ENCODE data around the gene FBN1.

Gene FBN1

GRCh38 chr15:48556159-48556897 lies 89.2 kb downstream of the FBN1 start:
- POLR2A ChIA-PET = no interaction called here
- H3K4me1 ChIP-seq (ENCODE audit: control insufficient read depth, insufficient read depth, low read length) = no peaks in the 10 kb centered on the region
- H3K27ac ChIP-seq (ENCODE audit: extremely low read depth, low read depth, low read length) = no peak overlapping the region
- CTCF ChIA-PET = interaction anchor here (0.5 kb wide), 1 partner anchor 222 kb away, joined by 3 read pairs; no protein-coding TSS in a partner anchor
- TF ChIP-seq ZNF785 (tag by site-specific recombination; IDR thresholded peaks at IDR 0.05) = no peak
- TF ChIP-seq ZFHX2 (tag by site-specific recombination; conservative IDR thresholded peaks at IDR 0.05) = no peak
- TF ChIP-seq, protein P1, sequence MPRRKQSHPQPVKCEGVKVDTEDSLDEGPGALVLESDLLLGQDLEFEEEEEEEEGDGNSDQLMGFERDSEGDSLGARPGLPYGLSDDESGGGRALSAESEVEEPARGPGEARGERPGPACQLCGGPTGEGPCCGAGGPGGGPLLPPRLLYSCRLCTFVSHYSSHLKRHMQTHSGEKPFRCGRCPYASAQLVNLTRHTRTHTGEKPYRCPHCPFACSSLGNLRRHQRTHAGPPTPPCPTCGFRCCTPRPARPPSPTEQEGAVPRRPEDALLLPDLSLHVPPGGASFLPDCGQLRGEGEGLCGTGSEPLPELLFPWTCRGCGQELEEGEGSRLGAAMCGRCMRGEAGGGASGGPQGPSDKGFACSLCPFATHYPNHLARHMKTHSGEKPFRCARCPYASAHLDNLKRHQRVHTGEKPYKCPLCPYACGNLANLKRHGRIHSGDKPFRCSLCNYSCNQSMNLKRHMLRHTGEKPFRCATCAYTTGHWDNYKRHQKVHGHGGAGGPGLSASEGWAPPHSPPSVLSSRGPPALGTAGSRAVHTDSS (tag by site-specific recombination; IDR thresholded peaks at IDR 0.05) = no peak
- TF ChIP-seq, protein P2, sequence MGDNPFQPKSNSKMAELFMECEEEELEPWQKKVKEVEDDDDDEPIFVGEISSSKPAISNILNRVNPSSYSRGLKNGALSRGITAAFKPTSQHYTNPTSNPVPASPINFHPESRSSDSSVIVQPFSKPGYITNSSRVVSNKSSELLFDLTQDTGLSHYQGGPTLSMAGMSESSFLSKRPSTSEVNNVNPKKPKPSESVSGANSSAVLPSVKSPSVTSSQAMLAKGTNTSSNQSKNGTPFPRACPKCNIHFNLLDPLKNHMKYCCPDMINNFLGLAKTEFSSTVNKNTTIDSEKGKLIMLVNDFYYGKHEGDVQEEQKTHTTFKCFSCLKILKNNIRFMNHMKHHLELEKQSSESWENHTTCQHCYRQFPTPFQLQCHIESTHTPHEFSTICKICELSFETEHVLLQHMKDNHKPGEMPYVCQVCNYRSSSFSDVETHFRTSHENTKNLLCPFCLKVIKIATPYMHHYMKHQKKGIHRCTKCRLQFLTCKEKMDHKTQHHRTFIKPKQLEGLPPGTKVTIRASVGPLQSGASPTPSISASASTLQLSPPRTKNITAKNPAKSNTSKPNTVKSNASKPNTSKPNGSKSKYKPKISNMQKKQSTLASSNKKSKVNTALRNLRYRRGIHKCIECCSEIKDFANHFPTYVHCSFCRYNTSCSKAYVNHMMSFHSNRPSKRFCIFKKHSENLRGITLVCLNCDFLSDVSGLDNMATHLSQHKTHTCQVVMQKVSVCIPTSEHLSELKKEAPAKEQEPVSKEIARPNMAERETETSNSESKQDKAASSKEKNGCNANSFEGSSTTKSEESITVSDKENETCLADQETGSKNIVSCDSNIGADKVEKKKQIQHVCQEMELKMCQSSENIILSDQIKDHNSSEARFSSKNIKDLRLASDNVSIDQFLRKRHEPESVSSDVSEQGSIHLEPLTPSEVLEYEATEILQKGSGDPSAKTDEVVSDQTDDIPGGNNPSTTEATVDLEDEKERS (tag by site-specific recombination; IDR thresholded peaks at IDR 0.05) = no peak
- H3K9me3 ChIP-seq (ENCODE audit: control insufficient read depth, insufficient read depth, low read depth, low read length) = no peaks in the 10 kb centered on the region
- no peaks in the 10 kb centered on the region for H3K36me3 ChIP-seq (ENCODE audit: control insufficient read depth in 2 of 2, insufficient read depth in 1 of 2, low read length in 2 of 2)
- no peak overlapping the region for H3K4me3 ChIP-seq (ENCODE audit: low read depth, low read length)

DNA sequence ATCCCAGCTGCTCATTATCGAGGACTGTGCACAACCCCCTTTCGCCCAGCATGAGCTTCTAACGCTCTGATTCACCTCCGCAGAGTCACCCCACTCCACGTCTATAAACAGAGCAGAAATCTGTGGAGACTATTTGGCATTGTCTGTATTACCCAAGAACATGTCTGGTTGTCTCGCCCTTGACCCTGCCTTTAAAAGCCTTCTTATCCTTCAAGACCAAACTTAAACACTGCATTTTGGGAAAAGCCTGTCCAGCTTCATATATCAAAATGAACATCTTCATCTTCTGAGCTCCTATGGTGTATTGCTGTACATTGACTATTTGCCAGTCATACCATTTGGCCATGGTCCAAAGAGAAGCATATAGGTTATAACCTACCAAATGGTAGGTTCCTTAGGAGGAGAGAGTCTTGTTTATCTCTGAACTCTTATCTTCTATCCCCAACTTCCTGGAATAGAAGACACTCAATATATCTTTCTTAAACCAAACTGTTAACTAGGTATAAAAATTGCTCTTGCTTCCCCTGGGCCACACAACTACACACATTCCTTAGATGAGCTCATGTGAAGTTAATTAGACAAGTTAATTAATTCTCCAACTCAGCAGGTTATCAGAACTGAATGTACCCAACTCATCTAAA lies 90.1 kb downstream of the FBN1 start:
- Histone ChIP-seq H3K27ac (ENCODE audit: extremely low read depth, low read depth, low read length) (no peak overlapping the region), H3K36me3 (ENCODE audit: control insufficient read depth in 2 of 2, insufficient read depth in 1 of 2, low read length in 2 of 2) (no peaks in the 10 kb centered on the region), H3K4me3 (ENCODE audit: low read depth, low read length) (no peak overlapping the region), H3K4me1 (ENCODE audit: control insufficient read depth, insufficient read depth, low read length) (no peaks in the 10 kb centered on the region), H3K9me3 (ENCODE audit: control insufficient read depth, insufficient read depth, low read depth, low read length) (no peaks in the 10 kb centered on the region)
- CTCF ChIA-PET = interaction anchor here (0.8 kb wide), 1 partner anchor 17 kb away, joined by 3 read pairs; no protein-coding TSS in a partner anchor
- TF ChIP-seq, protein P3, sequence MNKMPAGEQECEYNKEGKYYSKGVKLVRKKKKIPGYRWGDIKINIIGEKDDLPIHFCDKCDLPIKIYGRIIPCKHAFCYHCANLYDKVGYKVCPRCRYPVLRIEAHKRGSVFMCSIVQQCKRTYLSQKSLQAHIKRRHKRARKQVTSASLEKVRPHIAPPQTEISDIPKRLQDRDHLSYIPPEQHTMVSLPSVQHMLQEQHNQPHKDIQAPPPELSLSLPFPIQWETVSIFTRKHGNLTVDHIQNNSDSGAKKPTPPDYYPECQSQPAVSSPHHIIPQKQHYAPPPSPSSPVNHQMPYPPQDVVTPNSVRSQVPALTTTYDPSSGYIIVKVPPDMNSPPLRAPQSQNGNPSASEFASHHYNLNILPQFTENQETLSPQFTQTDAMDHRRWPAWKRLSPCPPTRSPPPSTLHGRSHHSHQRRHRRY (tag by site-specific recombination; IDR thresholded peaks at IDR 0.05) = no peak
- TF ChIP-seq ZNF48 (tag by site-specific recombination; IDR thresholded peaks at IDR 0.05) (no peak), BCL11A (tag by site-specific recombination; IDR thresholded peaks at IDR 0.05; ENCODE audit: low read depth) (no peak), ZNF214 (tag by site-specific recombination; IDR thresholded peaks at IDR 0.05; ENCODE audit: borderline replicate concordance) (no peak), ZNF548 (tag by site-specific recombination; IDR thresholded peaks at IDR 0.05) (no peak), ZBTB6 (tag by site-specific recombination; IDR thresholded peaks at IDR 0.05) (no peak), ZNF701 (tag by site-specific recombination; IDR thresholded peaks at IDR 0.05) (no peak), ZNF311 (tag by site-specific recombination; IDR thresholded peaks at IDR 0.05; ENCODE audit: borderline replicate concordance) (no peak), SCRT1 (tag by site-specific recombination; IDR thresholded peaks at IDR 0.05; ENCODE audit: borderline replicate concordance) (no peak), ZNF610 (tag by site-specific recombination; IDR thresholded peaks at IDR 0.05; ENCODE audit: borderline replicate concordance) (no peak), ZNF404 (tag by site-specific recombination; IDR thresholded peaks at IDR 0.05) (no peak), ZNF580 (tag by site-specific recombination; IDR thresholded peaks at IDR 0.05) (no peak), ZNF394 (tag by site-specific recombination; IDR thresholded peaks at IDR 0.05; ENCODE audit: borderline replicate concordance) (no peak), ZNF785 (tag by site-specific recombination; IDR thresholded peaks at IDR 0.05) (no peak), MEIS1 (CRISPR knock-in tag; IDR thresholded peaks at IDR 0.05; ENCODE audit: borderline replicate concordance) (no peak), ZNF677 (tag by site-specific recombination; IDR thresholded peaks at IDR 0.05) (no peak)
- TF ChIP-seq, protein P4, sequence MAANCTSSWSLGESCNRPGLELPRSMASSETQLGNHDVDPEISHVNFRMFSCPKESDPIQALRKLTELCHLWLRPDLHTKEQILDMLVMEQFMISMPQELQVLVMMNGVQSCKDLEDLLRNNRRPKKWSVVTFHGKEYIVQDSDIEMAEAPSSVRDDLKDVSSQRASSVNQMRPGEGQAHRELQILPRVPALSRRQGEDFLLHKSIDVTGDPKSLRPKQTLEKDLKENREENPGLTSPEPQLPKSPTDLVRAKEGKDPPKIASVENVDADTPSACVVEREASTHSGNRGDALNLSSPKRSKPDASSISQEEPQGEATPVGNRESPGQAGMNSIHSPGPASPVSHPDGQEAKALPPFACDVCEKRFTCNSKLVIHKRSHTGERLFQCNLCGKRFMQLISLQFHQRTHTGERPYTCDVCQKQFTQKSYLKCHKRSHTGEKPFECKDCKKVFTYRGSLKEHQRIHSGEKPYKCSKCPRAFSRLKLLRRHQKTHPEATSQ (tag by site-specific recombination; IDR thresholded peaks at IDR 0.05) = no peak
- POLR2A ChIA-PET = no interaction called here

Measured in HEK293 (cell line).